ENCODE data around the gene KIAA0586. TPM values are rescaled to one million over a fixed set of nuclear protein-coding genes. Genes with fewer than 3 reads are reported as not detected.
"Not testable (repeated sequence)": the region's sequence is repeated elsewhere in the genome, so short reads cannot be mapped to it uniquely, and the experiment has no call there.

KIAA0586 gene
- total RNA-seq, 2 donors from 2014 or later: 18.0 to 45.7 TPM

DNA sequence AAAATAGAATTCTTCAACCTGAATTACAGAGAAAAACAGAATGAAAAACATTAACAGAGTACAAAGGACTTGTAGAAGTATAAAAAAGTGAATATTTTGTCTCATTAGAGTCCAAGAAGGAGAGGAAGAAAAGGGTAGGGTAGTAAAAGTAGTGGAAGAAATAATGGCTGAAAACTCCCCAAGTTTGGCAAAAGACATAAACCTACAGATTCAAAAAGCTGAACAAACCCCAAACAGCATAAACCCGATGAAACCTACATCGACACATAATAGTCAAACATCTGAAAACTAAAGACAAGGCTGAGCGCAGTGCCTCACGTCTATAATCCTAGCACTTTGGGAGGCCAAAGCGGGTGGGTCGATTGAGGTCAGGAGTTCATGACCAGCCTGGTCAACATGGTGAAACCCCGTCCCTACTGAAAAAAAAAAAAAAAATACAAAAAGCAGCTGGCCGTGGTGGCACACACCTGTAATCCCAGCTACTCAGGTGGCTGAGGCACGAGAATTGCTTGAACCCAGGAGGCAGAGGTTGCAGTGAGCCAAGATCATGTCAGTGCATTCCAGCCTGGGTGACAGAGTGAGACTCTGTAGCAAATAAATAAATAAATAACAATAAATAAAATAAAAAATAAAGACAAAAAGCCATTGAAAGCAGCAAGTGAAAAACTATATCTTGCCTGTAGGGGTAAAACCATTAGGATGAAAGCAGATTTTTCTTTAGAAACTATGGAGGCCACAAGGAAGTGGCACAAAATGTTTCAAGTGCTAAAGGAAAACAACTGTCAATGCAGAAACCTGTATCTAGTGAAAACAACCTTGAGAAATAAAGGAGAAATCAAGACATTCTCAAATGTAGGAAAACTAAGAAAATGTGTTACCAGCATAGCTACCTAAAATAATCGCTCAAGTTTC lies 11.6 kb upstream of the KIAA0586 start:
- TF ChIP-seq CTCF (IDR thresholded peaks at IDR 0.05): no peak
- H3K27me3 ChIP-seq (replicated peaks; ENCODE audit: insufficient read depth): no peaks in the 10 kb centered on the region
- no peaks in the 10 kb centered on the region for H3K4me1 ChIP-seq (ENCODE audit: control insufficient read depth in 1 of 2, low read depth in 2 of 2)
- ATAC-seq (ENCODE audit: insufficient number of reproducible peaks, low FRiP score, low read depth) (no peak), DNase-seq (ENCODE audit: low spot score) (no peak)
- H3K36me3 ChIP-seq: peaks cover 21% of the 10 kb centered on the region
- H3K9me3 ChIP-seq: no peaks in the 10 kb centered on the region
- no peak overlapping the region for H3K4me3 ChIP-seq
- no peak overlapping the region for H3K27ac ChIP-seq

GRCh38 chr14:58416934-58417333 lies 10.6 kb upstream of the KIAA0586 start:
- DNase-seq (ENCODE audit: low spot score); H3K9me3 ChIP-seq; H3K27ac ChIP-seq; H3K4me1 ChIP-seq (ENCODE audit: control insufficient read depth in 1 of 2, low read depth in 2 of 2); H3K27me3 ChIP-seq (replicated peaks; ENCODE audit: insufficient read depth); ATAC-seq (ENCODE audit: insufficient number of reproducible peaks, low FRiP score, low read depth); H3K4me3 ChIP-seq: not testable (repeated sequence)
- H3K36me3 ChIP-seq: peaks cover 15% of the 10 kb centered on the region

DNA sequence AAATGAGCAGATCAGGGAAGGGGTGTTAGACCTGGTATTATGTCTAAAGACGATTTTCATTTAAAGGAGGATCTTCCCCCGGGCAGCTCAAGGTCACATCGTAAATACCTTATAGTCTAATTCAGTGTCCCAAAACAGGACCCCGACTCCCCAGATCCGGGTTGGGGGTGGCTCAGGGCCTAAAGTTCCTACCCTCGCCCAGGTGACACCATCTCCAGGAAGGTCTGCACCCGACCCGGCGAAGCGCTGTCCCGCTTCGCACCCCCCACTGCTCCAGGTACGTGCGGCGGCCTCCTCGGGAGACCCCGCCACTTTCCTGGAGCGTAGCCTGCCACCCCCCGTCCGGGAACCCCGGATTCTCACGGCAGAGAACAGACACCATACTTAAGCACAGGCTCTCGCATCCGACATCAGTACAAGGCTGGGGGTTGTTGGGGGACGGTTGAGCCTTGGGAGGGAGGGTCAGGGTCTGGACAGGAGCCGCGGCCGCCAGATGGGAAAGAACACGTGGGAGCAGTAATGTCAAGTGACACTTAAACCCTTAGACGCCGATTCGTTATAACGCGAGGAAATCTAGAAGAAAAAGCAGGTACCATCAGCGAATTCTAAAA lies 744 bp upstream of the KIAA0586 start:
- peak; percentile 19 for DNase-seq (ENCODE audit: low spot score)
- Histone ChIP-seq H3K27me3 (replicated peaks; ENCODE audit: insufficient read depth) (no peaks in the 10 kb centered on the region), H3K27ac (peak overlapping the region; percentile 92 to 96), H3K36me3 (no peaks in the 10 kb centered on the region), H3K4me3 (peak overlapping the region; percentile 95), H3K4me1 (ENCODE audit: control insufficient read depth in 1 of 2, low read depth in 2 of 2) (peaks cover 13 to 34% of the 10 kb centered on the region in 2 donors), H3K9me3 (no peaks in the 10 kb centered on the region)
- ATAC-seq (ENCODE audit: insufficient number of reproducible peaks, low FRiP score, low read depth): peak; percentile 39
- no peak for TF ChIP-seq CTCF (IDR thresholded peaks at IDR 0.05)

- peak overlapping the region; percentile 92 to 96 for H3K27ac ChIP-seq
- ATAC-seq (ENCODE audit: insufficient number of reproducible peaks, low FRiP score, low read depth) (no peak), DNase-seq (ENCODE audit: low spot score) (no peak)
- no peak for TF ChIP-seq CTCF (IDR thresholded peaks at IDR 0.05)
- H3K27me3 ChIP-seq (replicated peaks; ENCODE audit: insufficient read depth): no peaks in the 10 kb centered on the region
- H3K9me3 ChIP-seq: no peaks in the 10 kb centered on the region
- H3K4me3 ChIP-seq: peak overlapping the region; percentile 95
- peaks cover 13 to 34% of the 10 kb centered on the region in 2 donors for H3K4me1 ChIP-seq (ENCODE audit: control insufficient read depth in 1 of 2, low read depth in 2 of 2)
- no peaks in the 10 kb centered on the region for H3K36me3 ChIP-seq
Measured at GRCh38 chr14:58428118-58428683, 682 bp downstream of the KIAA0586 start.

DNA sequence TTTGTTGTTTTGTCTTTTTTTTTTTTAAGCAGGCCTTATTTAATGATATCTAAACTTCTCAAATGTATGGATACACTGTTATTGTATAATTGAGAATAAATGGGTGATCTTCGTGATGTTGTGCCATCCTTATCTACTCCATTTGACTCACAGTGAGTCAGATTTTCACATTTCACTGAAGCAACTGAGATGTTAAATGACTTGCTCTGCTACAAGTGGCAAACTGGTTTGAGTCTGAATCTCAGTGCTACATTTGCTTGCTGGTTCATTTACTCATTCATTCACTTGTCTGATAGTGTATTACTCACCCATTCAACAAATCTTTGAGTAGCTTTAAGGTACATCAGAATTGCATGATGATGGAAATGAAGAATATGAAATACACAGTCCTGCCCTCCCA lies 2.6 kb downstream of the KIAA0586 start:
- H3K4me3 ChIP-seq: no peak overlapping the region
- DNase-seq (ENCODE audit: low spot score) (no peak), ATAC-seq (ENCODE audit: insufficient number of reproducible peaks, low FRiP score, low read depth) (no peak)
- H3K36me3 ChIP-seq: peaks cover 10% of the 10 kb centered on the region
- H3K4me1 ChIP-seq (ENCODE audit: control insufficient read depth in 1 of 2, low read depth in 2 of 2): peaks cover 13 to 34% of the 10 kb centered on the region in 2 donors
- no peak for TF ChIP-seq CTCF (IDR thresholded peaks at IDR 0.05)
- H3K27me3 ChIP-seq (replicated peaks; ENCODE audit: insufficient read depth): no peaks in the 10 kb centered on the region
- H3K27ac ChIP-seq: no peak overlapping the region
- no peaks in the 10 kb centered on the region for H3K9me3 ChIP-seq

Data from thoracic aorta (tissue), 2 donors.